Stimulated activated naive CD8-positive, alpha-beta T cell treated with anti-CD3 and anti-CD28 coated beads, Interleukin-15, Interleukin-2, amounts not matched to agents 100 ng/mL and 50 ng/mL, for 24 hours (primary cell): Measurements from ENCODE around the gene DNMBP.
"Not testable (repeated sequence)": the region's sequence is repeated elsewhere in the genome, so short reads cannot be mapped to it uniquely, and the experiment has no call there.

Experiments
- H3K27ac Mint-ChIP-seq: one replicate; pipeline ENCODE4 v1.8.0; 2021; ENCODE audit warnings: mild to moderate bottlenecking, mixed read lengths
- H3K27me3 Mint-ChIP-seq: one replicate; pipeline ENCODE4 v1.8.0; 2021; ENCODE audit warnings: mixed read lengths
- H3K36me3 Mint-ChIP-seq: one replicate; pipeline ENCODE4 v1.8.0; 2021; ENCODE audit warnings: low read depth, mixed read lengths
- H3K4me1 Mint-ChIP-seq: one replicate; pipeline ENCODE4 v1.8.0; 2021; ENCODE audit warnings: low read depth, mixed read lengths
- H3K4me3 Mint-ChIP-seq: one replicate; pipeline ENCODE4 v1.8.0; 2021; ENCODE audit warnings: mild to moderate bottlenecking, mixed read lengths
- H3K9me3 Mint-ChIP-seq: one replicate; pipeline ENCODE4 v1.8.0; 2021; ENCODE audit warnings: mixed read lengths

The DNMBP gene

GRCh38 chr10:100027416-100027815 lies 17.7 kb upstream of the DNMBP start:
- Mint-ChIP-seq H3K36me3 (no peaks in the 10 kb centered on the region), H3K27me3 (no peaks in the 10 kb centered on the region), H3K4me1 (no peaks in the 10 kb centered on the region), H3K27ac (no peak overlapping the region), H3K9me3 (peaks cover 5% of the 10 kb centered on the region), H3K4me3 (no peak overlapping the region)

GRCh38 chr10:100025576-100025975 lies 15.8 kb upstream of the DNMBP start:
- no peaks in the 10 kb centered on the region for H3K27me3 Mint-ChIP-seq
- H3K27ac Mint-ChIP-seq: no peak overlapping the region
- H3K4me1 Mint-ChIP-seq: peaks cover 2% of the 10 kb centered on the region
- peaks cover 5% of the 10 kb centered on the region for H3K9me3 Mint-ChIP-seq
- H3K36me3 Mint-ChIP-seq: no peaks in the 10 kb centered on the region
- no peak overlapping the region for H3K4me3 Mint-ChIP-seq

- Mint-ChIP-seq H3K27ac (no peak overlapping the region), H3K27me3 (no peaks in the 10 kb centered on the region), H3K4me3 (no peak overlapping the region), H3K9me3 (peaks cover 5% of the 10 kb centered on the region), H3K4me1 (peaks cover 8% of the 10 kb centered on the region), H3K36me3 (no peaks in the 10 kb centered on the region)
These were observed 15.0 kb upstream of the DNMBP start for GRCh38 chr10:100024748-100025147.

GRCh38 chr10:100022403-100022802 lies 12.7 kb upstream of the DNMBP start:
- no peaks in the 10 kb centered on the region for H3K27me3 Mint-ChIP-seq
- no peaks in the 10 kb centered on the region for H3K9me3 Mint-ChIP-seq
- peaks cover 8% of the 10 kb centered on the region for H3K4me1 Mint-ChIP-seq
- H3K27ac Mint-ChIP-seq: no peak overlapping the region
- H3K4me3 Mint-ChIP-seq: no peak overlapping the region
- no peaks in the 10 kb centered on the region for H3K36me3 Mint-ChIP-seq

GRCh38 chr10:100021322-100021721 lies 11.6 kb upstream of the DNMBP start:
- no peaks in the 10 kb centered on the region for H3K36me3 Mint-ChIP-seq
- no peak overlapping the region for H3K27ac Mint-ChIP-seq
- H3K4me3 Mint-ChIP-seq: no peak overlapping the region
- no peaks in the 10 kb centered on the region for H3K27me3 Mint-ChIP-seq
- H3K9me3 Mint-ChIP-seq: no peaks in the 10 kb centered on the region
- H3K4me1 Mint-ChIP-seq: peaks cover 8% of the 10 kb centered on the region

GRCh38 chr10:100020886-100021253 lies 11.1 kb upstream of the DNMBP start:
- no peak overlapping the region for H3K27ac Mint-ChIP-seq
- no peak overlapping the region for H3K4me3 Mint-ChIP-seq
- peaks cover 8% of the 10 kb centered on the region for H3K4me1 Mint-ChIP-seq

GRCh38 chr10:100020142-100020885 lies 10.6 kb upstream of the DNMBP start:
- Mint-ChIP-seq H3K4me1 (peaks cover 8% of the 10 kb centered on the region), H3K4me3 (no peak overlapping the region), H3K27ac (no peak overlapping the region), H3K27me3 (no peaks in the 10 kb centered on the region), H3K9me3 (no peaks in the 10 kb centered on the region), H3K36me3 (no peaks in the 10 kb centered on the region)

More at GRCh38 chr10:100020886-100021253, 11.1 kb upstream of the DNMBP start:
- no peaks in the 10 kb centered on the region for H3K9me3 Mint-ChIP-seq
- no peaks in the 10 kb centered on the region for H3K36me3 Mint-ChIP-seq
- H3K27me3 Mint-ChIP-seq: no peaks in the 10 kb centered on the region

- Mint-ChIP-seq H3K4me3 (no peak overlapping the region), H3K4me1 (peaks cover 11% of the 10 kb centered on the region), H3K36me3 (no peaks in the 10 kb centered on the region), H3K27me3 (no peaks in the 10 kb centered on the region), H3K9me3 (no peaks in the 10 kb centered on the region), H3K27ac (no peak overlapping the region)
These were observed 10.0 kb upstream of the DNMBP start for GRCh38 chr10:100019787-100020141.

- Mint-ChIP-seq H3K36me3 (no peaks in the 10 kb centered on the region), H3K27ac (peak overlapping the region; percentile 4), H3K27me3 (peaks cover 6% of the 10 kb centered on the region), H3K4me3 (no peak overlapping the region), H3K9me3 (no peaks in the 10 kb centered on the region), H3K4me1 (peaks cover 27% of the 10 kb centered on the region)
These were observed 4.5 kb upstream of the DNMBP start for GRCh38 chr10:100014071-100014762.

GRCh38 chr10:100013621-100014020 lies 3.9 kb upstream of the DNMBP start:
- no peaks in the 10 kb centered on the region for H3K36me3 Mint-ChIP-seq
- H3K27me3 Mint-ChIP-seq: peaks cover 6% of the 10 kb centered on the region
- no peak overlapping the region for H3K4me3 Mint-ChIP-seq
- peaks cover 33% of the 10 kb centered on the region for H3K4me1 Mint-ChIP-seq
- H3K27ac Mint-ChIP-seq: peak overlapping the region; percentile 4
- H3K9me3 Mint-ChIP-seq: no peaks in the 10 kb centered on the region

- not testable (repeated sequence) for H3K9me3 Mint-ChIP-seq, H3K27ac Mint-ChIP-seq, H3K36me3 Mint-ChIP-seq, H3K4me3 Mint-ChIP-seq, H3K27me3 Mint-ChIP-seq
- H3K4me1 Mint-ChIP-seq: peaks cover 50% of the 10 kb centered on the region
These were observed 2.2 kb upstream of the DNMBP start for GRCh38 chr10:100011906-100012305.

GRCh38 chr10:100009283-100009792 lies 409 bp downstream of the DNMBP start:
- Mint-ChIP-seq H3K4me1 (peaks cover 67% of the 10 kb centered on the region), H3K27ac (peak overlapping the region; percentile 47), H3K4me3 (peak overlapping the region; percentile 87), H3K27me3 (peaks cover 6% of the 10 kb centered on the region), H3K9me3 (no peaks in the 10 kb centered on the region), H3K36me3 (no peaks in the 10 kb centered on the region)

- peaks cover 62% of the 10 kb centered on the region for H3K4me1 Mint-ChIP-seq
- H3K36me3 Mint-ChIP-seq: no peaks in the 10 kb centered on the region
- peak overlapping the region; percentile 87 for H3K4me3 Mint-ChIP-seq
- H3K27me3 Mint-ChIP-seq: peaks cover 5% of the 10 kb centered on the region
- H3K9me3 Mint-ChIP-seq: no peaks in the 10 kb centered on the region
- H3K27ac Mint-ChIP-seq: peak overlapping the region; percentile 47
These were observed 952 bp downstream of the DNMBP start for GRCh38 chr10:100008708-100009282.

GRCh38 chr10:100008142-100008522 lies 1.6 kb downstream of the DNMBP start:
- Mint-ChIP-seq H3K4me3 (peak overlapping the region; percentile 87), H3K27me3 (peaks cover 4% of the 10 kb centered on the region), H3K9me3 (no peaks in the 10 kb centered on the region), H3K27ac (no peak overlapping the region), H3K4me1 (peaks cover 56% of the 10 kb centered on the region), H3K36me3 (no peaks in the 10 kb centered on the region)
